SK-N-SH (cell line): ENCODE results near the gene BCAS3.

Source experiments
- CTCF ChIP-seq: fragments of 200-600 bp; sonication (generic); IDR thresholded peaks from 2 replicates; pipeline ENCODE4 v1.6.1; 2017; ENCODE audit warnings: antibody characterized with exemption, mild to moderate bottlenecking, moderate library complexity
- JUND ChIP-seq: IDR thresholded peaks from 2 replicates; pipeline ENCODE4 v1.4.0; 2012
- SIN3A ChIP-seq: IDR thresholded peaks from 2 replicates; pipeline ENCODE4 v1.6.1; 2012; ENCODE audit warnings: low read depth, mild to moderate bottlenecking, low read length, moderate library complexity, borderline replicate concordance

- TF ChIP-seq JUND = no peak
- no peak for TF ChIP-seq CTCF
- no peak for TF ChIP-seq SIN3A
Observed at GRCh38 chr17:60641126-60641525, 36.5 kb upstream of the BCAS3 start.
